ENCODE data around the gene LCP2.

DNA sequence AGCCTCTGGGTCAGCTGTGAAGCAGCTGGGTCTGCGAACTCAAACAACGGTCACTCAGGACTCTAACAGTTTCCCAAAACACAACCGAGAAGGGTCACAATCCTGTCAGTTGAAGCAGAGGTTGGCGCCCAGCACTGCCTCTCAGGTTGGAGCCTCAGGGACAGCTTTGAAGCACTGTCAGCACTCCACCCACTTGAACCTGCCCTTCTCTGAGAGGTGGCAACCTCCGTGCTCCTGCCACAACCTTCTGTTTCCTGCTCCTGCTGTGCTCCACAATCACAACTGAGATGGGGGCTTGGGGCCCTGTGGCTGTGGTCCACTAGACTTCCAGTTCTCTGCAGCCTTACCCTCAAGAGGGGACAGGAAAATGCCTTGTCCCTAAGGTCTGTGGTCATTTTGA is 21.7 kb upstream of the LCP2 start:
- TF ChIP-seq POLR2A (IDR thresholded peaks at IDR 0.05) = no peak
- TF ChIP-seq, protein P1, sequence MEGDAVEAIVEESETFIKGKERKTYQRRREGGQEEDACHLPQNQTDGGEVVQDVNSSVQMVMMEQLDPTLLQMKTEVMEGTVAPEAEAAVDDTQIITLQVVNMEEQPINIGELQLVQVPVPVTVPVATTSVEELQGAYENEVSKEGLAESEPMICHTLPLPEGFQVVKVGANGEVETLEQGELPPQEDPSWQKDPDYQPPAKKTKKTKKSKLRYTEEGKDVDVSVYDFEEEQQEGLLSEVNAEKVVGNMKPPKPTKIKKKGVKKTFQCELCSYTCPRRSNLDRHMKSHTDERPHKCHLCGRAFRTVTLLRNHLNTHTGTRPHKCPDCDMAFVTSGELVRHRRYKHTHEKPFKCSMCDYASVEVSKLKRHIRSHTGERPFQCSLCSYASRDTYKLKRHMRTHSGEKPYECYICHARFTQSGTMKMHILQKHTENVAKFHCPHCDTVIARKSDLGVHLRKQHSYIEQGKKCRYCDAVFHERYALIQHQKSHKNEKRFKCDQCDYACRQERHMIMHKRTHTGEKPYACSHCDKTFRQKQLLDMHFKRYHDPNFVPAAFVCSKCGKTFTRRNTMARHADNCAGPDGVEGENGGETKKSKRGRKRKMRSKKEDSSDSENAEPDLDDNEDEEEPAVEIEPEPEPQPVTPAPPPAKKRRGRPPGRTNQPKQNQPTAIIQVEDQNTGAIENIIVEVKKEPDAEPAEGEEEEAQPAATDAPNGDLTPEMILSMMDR (IDR thresholded peaks at IDR 0.05) = no peak

Measured in lower leg skin (tissue), 3 donors.